Stimulated activated CD4-positive, alpha-beta T cell treated with anti-CD3 and anti-CD28 coated beads, Interleukin-12 subunit alpha, Interleukin-12 subunit beta, amount 100 ng/mL, for 4 hours (primary cell): ENCODE results near the gene BRD1.
"Not testable (repeated sequence)": the region's sequence is repeated elsewhere in the genome, so short reads cannot be mapped to it uniquely, and the experiment has no call there.

Experiments used
- DNase-seq: peaks from one replicate; pipeline ENCODE4 v3.0.0-alpha.2; 2020

The BRD1 gene

DNA sequence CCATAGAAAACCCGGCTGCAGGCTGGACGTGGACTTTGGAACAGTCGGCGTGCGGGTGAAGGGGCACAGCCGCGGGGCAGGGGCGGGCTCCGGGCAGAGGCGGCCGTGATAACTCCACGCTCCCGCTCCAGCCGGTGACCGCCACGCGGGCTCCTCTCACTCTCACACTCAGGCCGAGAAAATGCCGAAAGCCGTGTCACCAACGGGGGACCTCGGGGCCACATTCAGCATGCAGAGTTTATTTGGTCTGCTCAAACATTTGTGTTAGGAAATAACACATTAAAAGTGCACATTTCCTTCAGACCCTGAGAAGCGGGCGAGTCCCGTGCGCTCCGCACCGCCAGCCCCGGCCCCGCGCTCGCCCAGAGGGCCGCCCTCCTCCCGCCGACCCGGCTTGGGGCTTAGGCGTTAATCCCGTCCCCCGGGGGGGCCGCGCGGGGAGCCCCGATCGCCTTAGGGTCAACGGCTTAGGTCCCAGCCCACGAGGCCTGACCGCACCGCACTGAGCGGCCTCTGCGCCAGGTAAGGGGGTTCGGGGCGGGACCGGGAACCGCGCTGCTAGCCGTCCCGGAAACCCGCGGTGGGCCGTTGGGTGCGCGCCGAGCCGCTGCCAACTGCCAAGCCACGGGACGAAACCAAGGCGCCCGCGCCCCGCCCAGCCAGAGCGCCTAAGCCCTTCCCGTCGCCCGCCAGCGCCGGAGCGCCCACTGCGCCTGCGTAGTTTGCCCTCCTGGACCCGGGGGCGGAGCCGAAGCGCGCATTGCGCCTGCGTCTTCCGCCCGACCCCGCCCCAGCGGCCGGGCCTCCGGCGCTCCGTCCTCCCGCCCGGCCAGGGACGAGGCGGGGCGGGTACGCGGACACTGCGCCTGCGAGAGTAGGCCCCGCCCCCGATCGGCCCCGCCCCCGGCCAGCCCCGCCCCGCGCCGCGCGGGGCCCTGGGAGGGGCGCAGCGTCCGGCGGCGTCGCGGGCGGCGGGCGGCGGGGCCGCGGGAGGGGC lies 25.5 kb upstream of the BRD1 start, which contains the start of gene ZBED4:
ZBED4 (plus strand) TSS at position 947 of the 997 bp plus-strand sequence. CDS start 29,819 bp downstream, outside the sequence.
- DNase-seq, result peak; percentile 99

DNA sequence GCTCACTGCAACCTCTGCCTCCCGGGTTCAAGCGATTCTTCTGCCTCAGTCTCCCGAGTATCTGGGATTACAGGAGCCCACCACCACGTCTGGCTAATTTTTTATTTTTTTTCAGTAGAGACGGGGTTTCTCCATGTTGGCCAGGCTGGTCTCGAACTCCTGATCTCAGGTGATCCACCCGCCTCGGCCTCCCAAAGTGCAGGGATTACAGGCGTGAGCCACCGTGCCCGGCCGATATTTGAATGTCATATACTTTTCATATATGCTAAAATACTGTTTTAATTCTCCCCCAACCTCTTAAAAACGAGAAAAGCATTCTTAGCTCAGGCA lies 24.9 kb upstream of the BRD1 start:
- DNase-seq, result not testable (repeated sequence)

DNA sequence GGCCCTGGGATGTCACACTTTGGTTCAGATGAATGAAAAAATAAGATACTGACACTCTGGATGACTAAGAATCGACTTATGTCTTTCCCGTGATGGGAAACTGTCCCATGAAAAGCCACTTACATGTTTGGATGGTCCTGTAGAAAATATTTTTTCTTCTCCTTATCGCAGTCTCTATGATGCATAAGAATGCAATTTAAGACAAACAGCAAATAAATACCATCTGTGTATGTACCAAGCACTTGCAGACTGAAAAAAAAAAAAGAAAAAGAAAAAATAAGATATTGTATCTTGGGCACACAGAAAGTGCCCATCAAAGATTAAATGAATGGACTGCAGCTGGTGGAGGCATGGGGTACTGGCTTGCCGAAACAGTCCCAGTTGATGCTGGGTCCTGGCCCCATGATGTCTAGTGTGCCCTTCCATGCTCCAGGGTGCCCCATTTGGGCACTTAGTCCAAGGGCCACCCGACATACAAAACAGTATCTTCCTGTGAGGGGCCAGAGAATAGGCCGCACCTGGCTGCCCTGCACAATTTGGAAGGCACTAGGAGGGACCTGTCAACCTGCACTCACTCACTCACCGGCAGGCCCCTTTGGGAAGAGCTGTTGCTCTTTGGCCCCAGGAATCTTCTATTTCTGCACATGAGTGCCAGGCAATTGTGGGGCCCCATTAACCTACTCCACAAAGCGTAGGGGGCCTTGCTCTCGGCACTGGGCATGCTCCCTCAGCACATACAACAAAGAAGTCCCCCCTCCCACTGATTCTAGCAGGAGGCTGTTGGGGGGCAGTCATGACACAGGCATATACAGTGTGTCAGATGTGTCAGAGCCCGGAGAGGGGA lies 23.5 kb upstream of the BRD1 start:
- no peak for DNase-seq

DNA sequence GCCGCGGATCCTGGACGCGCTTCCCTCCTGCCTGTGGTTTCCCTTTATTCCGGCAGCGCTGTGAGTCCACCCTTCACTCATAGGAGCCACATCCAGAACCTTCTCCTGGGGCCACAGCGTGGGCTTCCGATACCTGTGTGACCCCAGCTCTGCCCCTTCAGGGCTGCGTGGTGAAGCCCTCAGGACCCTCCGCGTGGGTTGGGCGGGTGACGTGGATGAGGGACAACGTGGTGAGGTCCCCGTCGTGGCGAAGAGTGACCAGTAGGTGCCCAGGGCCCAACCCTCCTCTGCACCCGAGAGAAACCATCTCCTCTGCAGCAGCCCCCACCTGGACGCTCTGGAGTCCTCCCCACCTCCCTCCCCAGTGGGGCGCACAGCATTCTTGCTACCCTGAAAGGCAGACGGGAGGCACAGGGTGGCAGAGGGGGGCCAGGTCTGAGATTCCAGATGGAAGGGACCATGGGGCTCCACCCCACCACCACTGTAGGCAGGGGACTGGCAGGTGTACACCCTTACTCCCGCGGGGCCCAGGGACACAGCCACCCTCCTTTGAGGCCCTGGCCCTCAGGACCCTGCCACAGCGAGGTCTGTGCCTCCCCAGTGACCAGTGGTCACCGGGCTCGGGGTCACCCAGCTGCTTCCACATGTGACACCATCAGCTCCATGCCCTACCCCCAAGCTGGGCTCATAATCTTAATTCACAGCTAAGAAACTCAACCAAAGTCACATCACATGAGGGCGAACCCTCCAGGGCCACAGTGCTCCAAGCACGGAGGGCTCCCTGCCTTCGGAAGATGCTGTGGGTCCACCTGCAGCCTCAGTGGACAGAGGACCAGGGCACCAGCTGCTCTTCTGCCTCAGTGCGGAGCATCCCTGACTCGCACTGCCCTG lies 22.6 kb upstream of the BRD1 start:
- no peak for DNase-seq

DNA sequence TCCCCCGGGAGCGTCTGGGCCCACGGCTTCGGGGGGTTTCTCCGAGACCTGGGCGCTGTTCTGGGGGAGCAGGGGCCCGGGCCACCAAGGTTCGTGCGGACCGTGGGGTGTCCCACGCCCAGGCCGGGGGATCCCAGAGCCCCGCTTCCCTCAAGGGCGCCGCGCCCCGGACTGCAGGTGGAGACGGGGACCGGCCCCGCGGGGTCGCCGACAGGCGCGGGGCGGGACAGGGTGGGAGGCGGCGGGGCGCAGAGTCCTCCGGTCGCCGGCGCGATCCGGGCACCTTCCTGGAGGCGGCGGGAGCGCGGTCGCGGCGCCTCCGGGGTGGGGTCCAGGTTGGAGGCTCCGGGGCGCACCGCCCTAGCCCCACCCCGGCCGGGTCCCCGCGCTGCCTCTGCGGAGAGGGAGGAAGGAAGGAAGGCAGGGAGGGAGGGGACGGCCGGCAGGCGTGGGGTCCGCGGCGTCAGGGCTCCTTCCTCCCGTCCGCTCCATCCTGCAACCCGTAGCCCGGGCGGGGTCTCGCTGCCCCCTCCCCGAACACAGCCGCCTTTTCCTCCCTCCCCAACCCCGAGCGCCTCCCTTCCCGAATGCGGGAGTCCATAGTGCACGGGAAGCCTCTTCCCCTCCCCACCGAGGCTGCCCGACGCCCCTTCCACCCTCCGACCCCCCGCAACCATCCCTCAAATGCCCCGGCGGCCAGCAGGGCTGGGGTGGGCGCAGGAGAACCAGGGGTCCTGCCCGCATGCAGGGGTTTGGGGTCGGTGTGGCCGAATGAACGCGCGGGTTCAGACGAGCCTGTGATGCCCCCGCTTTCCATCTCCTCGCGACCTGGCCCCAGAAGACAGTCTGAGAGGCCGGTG lies 21.7 kb upstream of the BRD1 start:
- peak; percentile 17 for DNase-seq

DNA sequence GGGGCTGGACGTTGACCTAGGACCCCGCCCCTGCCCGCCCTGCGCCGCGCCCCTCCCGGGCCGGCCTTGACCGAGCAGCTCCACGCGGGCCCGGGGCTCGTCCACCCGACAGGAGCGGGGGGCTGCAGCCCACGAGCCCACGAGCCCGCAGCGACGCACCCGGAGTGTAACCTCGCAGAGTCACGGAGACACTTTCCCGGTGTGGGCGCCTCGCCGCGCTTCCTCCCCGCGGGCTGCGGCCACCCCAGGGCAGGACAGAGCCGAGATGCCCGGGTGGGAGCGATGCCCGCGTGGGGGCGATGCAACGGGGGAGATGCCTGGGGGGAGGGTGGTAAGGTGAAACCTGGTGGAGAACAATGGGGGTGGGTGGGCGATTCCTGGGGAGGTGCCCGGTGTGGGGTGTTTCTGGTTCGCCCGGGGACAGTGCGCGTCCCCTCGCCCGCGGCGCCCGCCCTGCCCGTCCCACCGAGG lies 21.1 kb upstream of the BRD1 start:
- DNase-seq, result no peak

DNA sequence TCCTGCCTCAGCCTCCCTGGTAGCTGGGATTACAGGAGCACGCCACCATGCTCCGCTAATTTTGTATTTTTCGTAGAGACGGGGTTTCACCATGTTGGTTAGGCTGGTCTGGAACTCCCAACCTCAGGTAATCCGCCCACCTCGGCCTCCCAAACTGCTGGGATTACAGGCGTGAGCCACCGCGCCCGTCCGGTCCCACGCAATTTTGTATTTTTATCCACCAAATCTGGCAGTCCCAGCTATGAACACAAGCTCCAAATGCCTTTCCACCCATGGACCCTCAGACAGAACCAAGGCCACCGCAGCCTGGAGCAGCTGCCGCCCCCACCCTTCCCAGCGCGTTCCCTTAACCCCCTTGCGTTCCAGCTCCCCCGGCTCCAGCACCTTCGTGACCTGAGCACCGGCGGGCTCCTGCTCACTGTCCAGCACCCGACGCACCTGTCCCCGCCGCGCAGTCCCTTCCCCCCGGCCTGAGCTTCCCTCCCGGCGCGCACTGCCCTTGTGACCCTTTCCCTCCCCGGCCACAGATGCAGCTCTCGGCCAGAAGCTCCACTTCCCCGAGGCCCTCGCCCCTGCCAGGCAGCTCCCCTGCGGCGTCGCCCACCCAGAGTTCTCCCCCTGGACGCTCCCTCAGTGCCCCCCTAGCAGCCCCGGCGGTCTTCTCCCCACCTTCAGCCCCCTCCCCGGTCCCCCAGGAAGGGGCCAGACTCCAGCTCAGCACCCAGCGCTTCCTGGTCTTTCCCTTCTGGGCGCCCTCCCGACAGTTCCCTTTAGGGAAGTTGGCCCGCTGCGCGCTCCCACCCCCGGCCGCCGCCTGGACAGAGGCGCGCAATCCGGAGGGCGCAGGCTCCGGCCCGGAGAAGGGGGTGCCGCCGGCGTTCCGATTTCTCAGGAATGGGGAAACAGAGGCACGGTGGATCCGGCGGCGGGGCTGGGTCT lies 20.3 kb upstream of the BRD1 start:
- no peak for DNase-seq

DNA sequence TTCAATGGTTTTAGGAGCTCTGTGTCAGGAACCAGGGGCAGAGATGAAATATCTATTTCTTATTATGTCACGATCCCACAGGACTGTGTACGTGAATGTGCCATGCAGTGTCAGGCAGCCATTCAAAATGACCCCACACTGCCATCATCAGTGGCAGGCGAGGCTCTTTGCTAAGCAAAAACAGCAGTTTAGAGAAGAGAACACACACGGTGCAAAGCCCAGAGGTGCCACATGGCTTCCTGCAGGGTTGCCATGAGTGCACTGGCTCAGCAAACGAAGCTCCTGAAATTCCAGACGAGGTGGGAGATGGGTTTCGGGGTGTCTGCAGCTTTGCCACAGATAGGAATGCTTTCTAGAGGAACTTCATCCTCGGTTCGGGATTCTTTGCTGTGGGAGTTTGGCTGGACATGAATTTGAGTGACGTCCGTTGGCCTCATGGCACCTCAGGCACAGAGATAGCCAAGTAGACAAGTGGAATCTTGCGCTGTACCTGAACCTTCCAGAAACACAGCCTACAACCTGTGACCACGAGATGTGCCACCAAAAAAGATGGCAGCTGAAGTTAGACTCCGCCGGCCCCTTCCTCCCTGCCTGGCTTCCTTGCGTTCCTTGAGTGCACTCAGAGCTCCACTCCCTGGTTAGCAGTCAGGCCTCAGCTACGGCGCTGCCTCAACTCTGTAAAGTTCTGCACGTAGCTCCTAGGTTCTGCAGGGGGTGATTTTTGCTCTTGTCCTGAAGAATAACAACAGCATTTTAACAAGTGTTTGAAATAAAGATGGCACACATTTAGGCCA lies 18.2 kb upstream of the BRD1 start:
- DNase-seq, result no peak

DNA sequence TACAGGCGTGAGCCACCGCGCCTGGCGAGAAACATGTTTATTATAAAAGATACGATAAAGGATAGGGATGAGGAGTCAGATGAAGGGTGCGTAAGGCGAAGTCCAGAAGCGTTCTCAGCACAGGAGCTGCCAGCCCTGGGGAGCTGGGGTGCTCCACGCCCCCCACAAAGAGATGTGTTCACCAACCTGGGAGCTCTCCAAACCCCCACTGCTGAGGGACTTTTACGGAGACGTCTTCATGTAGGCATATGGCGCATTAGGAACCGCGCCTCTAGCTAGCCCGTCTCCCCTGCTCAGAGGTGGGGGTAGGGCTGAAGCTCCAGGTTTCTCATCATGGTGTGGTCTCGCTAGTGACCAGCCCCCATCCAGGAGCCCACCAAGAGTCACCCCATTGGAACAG lies 17.6 kb upstream of the BRD1 start:
- no peak for DNase-seq

DNA sequence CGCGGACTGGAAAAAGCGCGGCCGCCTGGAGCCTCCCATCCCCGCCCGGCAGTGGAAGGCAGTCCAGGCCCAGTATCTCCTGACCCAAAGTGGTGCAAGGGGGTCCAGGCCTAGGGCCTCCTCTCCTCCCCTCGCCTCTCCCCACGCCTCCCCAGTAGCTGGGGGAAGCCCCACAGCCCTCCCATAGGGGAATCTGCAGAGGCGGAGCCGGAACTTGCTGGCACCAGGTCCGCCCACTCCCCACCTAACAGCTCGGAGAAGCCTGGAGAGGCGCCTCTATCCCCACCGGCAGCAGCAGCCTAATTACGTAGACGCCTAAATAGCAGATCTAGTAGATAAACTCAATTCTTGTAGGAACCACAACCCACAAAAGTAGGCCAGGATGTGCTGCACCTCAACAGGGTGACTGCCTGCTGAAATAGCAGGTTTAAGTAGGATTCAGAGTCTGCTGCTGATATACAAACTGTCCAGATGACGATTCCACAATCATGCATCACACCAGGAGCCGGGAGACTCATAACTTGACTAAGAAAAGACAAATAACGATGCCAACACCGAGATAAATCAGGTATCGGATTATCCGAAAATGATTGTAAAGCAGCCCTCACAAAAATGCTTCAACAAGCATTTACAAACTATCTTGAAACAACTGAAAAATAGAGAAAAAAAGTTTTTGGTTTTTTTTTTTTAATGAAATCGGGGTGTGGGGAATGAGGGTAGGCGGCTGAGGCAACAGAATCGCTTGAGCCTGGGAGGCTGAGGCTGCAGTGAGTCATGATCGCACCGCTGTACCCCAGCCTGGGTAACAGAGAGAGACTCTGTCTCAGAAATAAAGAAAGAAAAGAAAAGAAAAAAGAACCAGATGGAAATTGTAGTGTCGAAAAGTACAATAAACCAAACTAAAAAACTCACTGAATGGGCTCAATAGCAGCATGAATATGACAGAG lies 11.4 kb upstream of the BRD1 start:
- peak; percentile 71 for DNase-seq

DNA sequence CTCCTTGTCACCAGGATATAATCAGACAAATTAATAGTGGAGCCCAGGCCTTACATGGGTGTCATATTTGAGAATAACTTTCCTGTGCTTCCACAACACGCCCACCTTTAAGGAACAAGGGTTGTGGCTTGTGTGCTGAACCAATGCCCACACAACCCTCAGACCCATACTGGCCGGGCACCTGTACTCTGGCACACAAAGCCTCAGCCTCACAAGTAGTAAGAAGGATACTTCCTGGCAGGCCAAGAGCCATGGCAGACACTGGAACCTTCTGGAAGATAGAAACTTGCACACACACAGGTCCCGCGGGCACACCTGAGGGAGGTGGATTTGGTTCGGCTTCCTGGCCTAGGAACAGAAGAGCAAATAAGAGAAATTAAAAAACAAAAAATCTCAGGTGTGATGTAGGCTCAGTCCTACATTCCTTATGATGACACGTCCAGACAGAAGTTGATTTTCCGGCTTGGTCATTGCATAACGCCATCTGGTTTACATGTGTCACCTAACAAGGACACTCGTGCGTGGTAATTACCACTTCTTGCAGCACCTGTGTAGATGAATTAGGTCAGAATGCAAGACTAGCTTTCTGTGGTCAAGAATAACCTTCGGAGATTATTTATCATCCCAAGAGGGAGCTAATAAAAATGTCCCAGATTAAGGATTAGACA lies 5.8 kb upstream of the BRD1 start:
- DNase-seq, result no peak

DNA sequence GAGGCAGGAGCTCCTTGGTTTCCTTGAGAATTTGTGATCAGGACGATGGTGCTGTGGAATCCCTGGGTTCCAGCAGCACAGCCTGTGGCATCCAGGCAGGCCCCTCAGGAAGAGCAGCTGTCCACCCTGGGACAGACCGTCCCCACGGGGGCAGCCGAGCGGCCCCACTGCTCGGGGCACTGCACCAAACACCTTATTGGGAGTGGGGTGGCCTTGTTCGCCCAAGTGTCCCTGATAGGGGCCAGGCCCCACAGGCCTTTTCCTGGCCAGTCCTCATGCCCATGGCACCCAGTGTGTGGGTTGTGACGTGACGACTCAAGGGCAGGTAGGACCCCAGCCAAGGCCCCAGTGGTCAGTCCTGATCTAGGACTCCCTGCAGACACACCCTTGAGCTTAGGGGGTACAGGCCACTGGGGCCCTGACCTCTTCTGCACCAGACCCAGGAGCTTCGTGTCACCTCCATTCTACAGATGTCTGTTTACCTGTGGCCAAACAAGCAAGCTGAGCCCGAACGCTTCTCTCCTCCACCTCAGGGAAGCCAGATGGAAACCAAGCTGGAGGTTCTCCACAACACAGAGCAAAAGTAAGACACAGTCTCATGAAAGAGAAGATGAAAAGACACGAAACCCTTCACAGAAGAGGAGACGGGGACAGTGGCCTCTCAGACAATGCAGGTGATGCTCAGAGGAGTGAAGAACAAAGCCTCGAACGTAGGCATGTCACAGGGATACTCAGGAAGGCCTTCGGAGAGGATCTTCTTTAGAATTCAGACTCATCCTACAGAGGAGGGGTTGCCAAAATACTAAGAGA lies 1.6 kb upstream of the BRD1 start:
- no peak for DNase-seq

DNA sequence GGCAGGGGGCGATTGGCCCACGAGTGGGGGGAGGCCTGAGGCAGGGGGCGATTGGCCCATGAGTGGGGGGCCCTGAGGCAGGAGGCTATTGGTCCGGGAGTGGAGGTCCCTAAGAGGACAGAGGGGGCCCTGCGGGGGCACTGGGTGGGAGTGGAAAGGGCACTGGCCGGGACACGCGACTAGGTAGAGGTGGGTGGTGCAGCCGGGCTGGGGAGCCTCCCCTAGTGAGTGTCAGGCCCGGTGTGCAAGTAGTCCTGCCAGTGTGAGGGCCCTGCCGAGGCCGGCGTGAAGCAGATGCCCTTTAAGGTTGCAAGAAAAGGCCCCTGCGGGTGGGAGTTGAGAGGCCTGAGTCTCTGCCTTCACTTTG lies 909 bp upstream of the BRD1 start:
- no peak for DNase-seq

DNA sequence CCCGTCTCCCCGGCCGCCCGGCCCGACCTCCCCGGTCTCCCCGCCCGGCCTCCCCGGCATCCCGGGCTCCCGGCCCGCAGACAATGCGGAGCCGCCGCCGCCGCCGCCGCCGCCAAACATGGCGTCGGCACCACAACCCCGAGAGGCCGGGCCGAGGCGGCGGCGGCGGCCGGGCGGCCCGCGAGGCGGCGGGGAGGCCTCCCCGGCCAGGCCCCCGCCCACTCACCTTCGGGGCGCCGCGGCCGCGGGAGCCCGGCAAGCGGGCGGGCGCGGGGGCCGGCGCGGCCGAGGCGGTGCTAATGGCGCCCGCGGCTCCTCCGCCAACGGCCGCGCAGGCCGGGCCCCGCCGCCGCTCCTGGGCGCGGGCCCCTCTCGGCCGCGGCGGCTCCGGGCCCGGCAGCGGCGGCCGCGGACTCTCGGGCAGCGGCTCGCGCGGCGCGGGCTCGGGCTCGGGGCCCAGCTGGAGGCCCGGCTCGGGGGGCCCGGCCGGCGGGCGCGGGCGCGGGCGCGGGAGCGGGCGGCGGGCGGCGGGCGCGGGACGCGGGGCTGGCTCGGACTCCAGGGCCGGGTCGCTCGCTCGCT lies 311 bp downstream of the BRD1 start:
- no peak for DNase-seq

DNA sequence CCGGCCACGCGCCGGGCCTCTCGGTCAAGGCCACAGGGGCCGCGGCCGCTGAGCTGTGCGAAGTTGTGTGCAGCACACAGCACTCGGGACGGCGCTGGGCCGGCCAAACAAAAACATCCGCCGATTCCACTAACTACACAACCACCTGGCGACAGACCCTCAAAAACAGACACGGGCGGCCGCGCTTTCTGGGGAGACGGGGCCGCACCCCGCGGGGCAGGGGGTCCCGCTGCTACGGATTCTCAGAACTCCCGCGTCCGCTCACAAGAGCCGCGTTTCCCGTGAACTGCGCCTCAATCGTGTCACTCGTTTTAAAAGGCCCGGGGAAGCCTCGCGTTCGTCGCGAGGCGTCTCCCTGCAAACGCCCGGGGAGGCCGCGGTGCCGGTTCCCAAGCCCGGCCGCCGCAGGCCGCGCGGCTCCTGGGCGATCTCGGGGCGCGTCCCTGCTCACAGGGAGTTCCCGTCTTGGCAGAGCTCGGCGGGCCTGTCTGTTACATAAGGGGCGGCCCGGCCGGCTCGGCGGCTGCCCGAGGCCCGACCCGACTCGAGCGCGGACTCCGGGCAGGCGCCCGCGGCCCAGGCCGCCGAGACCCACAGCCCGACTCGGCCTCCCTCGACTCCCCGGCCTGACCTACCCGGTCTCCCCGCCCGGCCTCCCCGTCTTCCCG lies 936 bp downstream of the BRD1 start:
- peak; percentile 25 for DNase-seq
